ENCODE data around the gene CDK18. TPM values are rescaled to one million over a fixed set of nuclear protein-coding genes. Genes with fewer than 3 reads are reported as not detected.

The CDK18 gene
- total and polyA plus RNA-seq, 10 of the 15 experiments (the other 5 are each of a cell fraction or from before 2014, with no cell fraction given): 0.13 to 4.4 (median 0.52) TPM; not detected in 2

GRCh38 chr1:205518661-205519540, 14.4 kb downstream of the CDK18 start:
- H3K36me3 ChIP-seq (ENCODE audit: control insufficient read depth in 2 of 2, insufficient read depth in 2 of 2, low read length in 1 of 2): no peaks in the 10 kb centered on the region
- no peak overlapping the region for H3K4me2 ChIP-seq (ENCODE audit: control insufficient read depth, insufficient read depth)
- RAD21 ChIA-PET (ENCODE audit: unreplicated experiment): interaction anchor here (1.1 to 1.3 kb wide), 3 partner anchors 25 to 165 kb away, joined by 3 to 5 read pairs (median 3); no protein-coding TSS in a partner anchor
- H3K79me2 ChIP-seq (ENCODE audit: control insufficient read depth, insufficient read depth, low read length): no peaks in the 10 kb centered on the region
- no peak for FAIRE-seq
- H3K4me1 ChIP-seq (ENCODE audit: control insufficient read depth, insufficient read depth, low read length): no peaks in the 10 kb centered on the region
- CTCF ChIA-PET: interaction anchor here (1.2 to 31.6 kb wide), 3 partner anchors 27 to 184 kb away, joined by 4 to 891 read pairs (median 7); no protein-coding TSS in a partner anchor
- TF ChIP-seq CEBPZ (IDR thresholded peaks at IDR 0.05; ENCODE audit: low read depth, low read length) (no peak), ZNF274 (IDR thresholded peaks at IDR 0.05; ENCODE audit: insufficient read depth, insufficient read length) (no peak), ESRRA (IDR thresholded peaks at IDR 0.05; ENCODE audit: low read length) (no peak), RB1 (IDR thresholded peaks at IDR 0.05; ENCODE audit: borderline replicate concordance) (no peak)
- no peak overlapping the region for H3K9ac ChIP-seq (ENCODE audit: control insufficient read depth, insufficient read depth, low read length)
- no TSS peak for BruUV-seq (replicated peaks)
- POLR2A ChIA-PET: no interaction called here
- ATAC-seq: no peak
- DNase-seq (ENCODE audit: low read depth, low spot score): no peak
- H2AFZ ChIP-seq (ENCODE audit: control insufficient read depth, low read depth, low read length): no peak overlapping the region
- H3K9me3 ChIP-seq (replicated peaks; ENCODE audit: control insufficient read depth, insufficient read depth, low read length): no peaks in the 10 kb centered on the region
- SMC1A ChIA-PET (ENCODE audit: uncharacterized antibody, unreplicated experiment): interaction anchor here (0.6 to 10.0 kb wide), 5 partner anchors 9 to 142 kb away, joined by 3 to 319 read pairs (median 3); no protein-coding TSS in a partner anchor
- no peak overlapping the region for H3K27ac ChIP-seq (ENCODE audit: control insufficient read depth, insufficient read depth)
- intact Hi-C loops (cut with micrococcal nuclease; ENCODE audit: unreplicated experiment) (no loop called here), in situ Hi-C loops (cut with MboI) (no loop called here)
- H3K4me3 ChIP-seq: no peak overlapping the region
- no peaks in the 10 kb centered on the region for H4K20me1 ChIP-seq (ENCODE audit: control insufficient read depth, insufficient read depth)
- peaks cover 0 to 1% of the 10 kb centered on the region in 2 experiments; a peak in 2 of 4 replicates for H3K27me3 ChIP-seq (replicated peaks in 1 of 2; ENCODE audit: control insufficient read depth in 2 of 2, insufficient read depth in 2 of 2, low read length in 1 of 2)
- 23% methylated on average over 8 of the region's 8 CpGs for WGBS (ENCODE audit: insufficient coverage, insufficient replicate concordance, low lambda C conversion rate, missing lambda C conversion rate)

Data from GM12878 (cell line).